22Rv1 (cell line): ENCODE data around the gene IFI6.

Experiments
- ZFX ChIP-seq: fragments of 450-650 bp; IDR thresholded peaks from 2 replicates; pipeline ENCODE4 v1.6.1; 2017; ENCODE audit warnings: antibody characterized with exemption, borderline replicate concordance
- TF ChIP-seq, protein P1 (sequence below): fragments of 450-650 bp; IDR thresholded peaks from 2 replicates; pipeline ENCODE4 v1.5.1; 2017; ENCODE audit warnings: mild to moderate bottlenecking

DNA sequence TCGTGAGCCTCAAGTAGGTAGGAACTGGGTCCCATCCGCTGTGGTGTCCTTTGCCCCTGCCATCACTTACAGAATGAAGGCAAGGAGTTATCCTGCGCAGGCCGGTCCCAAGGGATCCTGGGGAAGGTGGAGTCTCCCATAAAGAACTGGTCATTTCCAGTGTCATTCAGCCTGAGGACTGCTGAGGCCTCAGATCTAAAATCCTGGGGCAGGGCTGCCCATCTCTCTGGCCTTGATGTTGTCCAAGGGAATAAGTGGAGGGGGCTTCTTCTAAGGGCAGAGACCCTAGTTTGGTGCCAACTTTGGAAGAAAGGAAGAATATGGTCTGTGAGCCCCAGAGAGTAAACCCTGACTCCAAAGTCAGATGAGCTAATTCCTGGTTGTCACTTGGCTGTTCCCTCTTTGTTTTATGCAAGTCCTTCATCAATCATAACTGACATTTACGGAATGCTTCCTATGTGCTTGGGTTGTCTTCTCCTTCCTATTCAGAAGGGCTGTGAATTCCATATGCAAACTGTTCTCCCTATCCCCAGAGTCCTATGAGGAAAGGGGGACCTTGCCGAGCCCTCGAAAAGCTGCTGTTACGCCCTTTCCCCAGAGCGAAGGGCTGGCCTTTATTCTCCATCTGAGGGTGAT lies 6.9 kb downstream of the IFI6 start:
- TF ChIP-seq, protein P1, sequence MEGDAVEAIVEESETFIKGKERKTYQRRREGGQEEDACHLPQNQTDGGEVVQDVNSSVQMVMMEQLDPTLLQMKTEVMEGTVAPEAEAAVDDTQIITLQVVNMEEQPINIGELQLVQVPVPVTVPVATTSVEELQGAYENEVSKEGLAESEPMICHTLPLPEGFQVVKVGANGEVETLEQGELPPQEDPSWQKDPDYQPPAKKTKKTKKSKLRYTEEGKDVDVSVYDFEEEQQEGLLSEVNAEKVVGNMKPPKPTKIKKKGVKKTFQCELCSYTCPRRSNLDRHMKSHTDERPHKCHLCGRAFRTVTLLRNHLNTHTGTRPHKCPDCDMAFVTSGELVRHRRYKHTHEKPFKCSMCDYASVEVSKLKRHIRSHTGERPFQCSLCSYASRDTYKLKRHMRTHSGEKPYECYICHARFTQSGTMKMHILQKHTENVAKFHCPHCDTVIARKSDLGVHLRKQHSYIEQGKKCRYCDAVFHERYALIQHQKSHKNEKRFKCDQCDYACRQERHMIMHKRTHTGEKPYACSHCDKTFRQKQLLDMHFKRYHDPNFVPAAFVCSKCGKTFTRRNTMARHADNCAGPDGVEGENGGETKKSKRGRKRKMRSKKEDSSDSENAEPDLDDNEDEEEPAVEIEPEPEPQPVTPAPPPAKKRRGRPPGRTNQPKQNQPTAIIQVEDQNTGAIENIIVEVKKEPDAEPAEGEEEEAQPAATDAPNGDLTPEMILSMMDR: no peak
- no peak for TF ChIP-seq ZFX
